ENCODE data around the gene GNB1L.

The GNB1L gene

GRCh38 chr22:19854778-19855503, at the start of gene GNB1L, which contains the start of gene RTL10:
Gene GNB1L (minus strand): TSS chr22:19854874. CDS start chr22:19821355, 33,519 bp downstream.
Gene RTL10 (minus strand): TSS chr22:19854874. CDS start chr22:19852261, 2,613 bp downstream.
- DNase-seq (ENCODE audit: low read depth) = peak; percentile 97

- no peak for DNase-seq (ENCODE audit: low read depth)
These were observed 49.6 kb upstream of the GNB1L start for GRCh38 chr22:19904174-19904856.

GRCh38 chr22:19903513-19903912, 48.8 kb upstream of the GNB1L start:
- no peak for DNase-seq (ENCODE audit: low read depth)

GRCh38 chr22:19903031-19903430, 48.4 kb upstream of the GNB1L start:
- no peak for DNase-seq (ENCODE audit: low read depth)

GRCh38 chr22:19902245-19902715, 47.6 kb upstream of the GNB1L start:
- no peak for DNase-seq (ENCODE audit: low read depth)

- DNase-seq (ENCODE audit: low read depth) = no peak
These were observed 47.0 kb upstream of the GNB1L start for GRCh38 chr22:19901577-19902244.

GRCh38 chr22:19900707-19901436, 46.2 kb upstream of the GNB1L start:
- DNase-seq (ENCODE audit: low read depth) = no peak

- no peak for DNase-seq (ENCODE audit: low read depth)
These were observed 44.3 kb upstream of the GNB1L start for GRCh38 chr22:19898831-19899567.

- DNase-seq (ENCODE audit: low read depth) = no peak
These were observed 43.5 kb upstream of the GNB1L start for GRCh38 chr22:19898145-19898544.

GRCh38 chr22:19897726-19898125, 43.1 kb upstream of the GNB1L start:
- no peak for DNase-seq (ENCODE audit: low read depth)

- DNase-seq (ENCODE audit: low read depth) = no peak
These were observed 42.1 kb upstream of the GNB1L start for GRCh38 chr22:19896665-19897355.

GRCh38 chr22:19895160-19895849, 40.6 kb upstream of the GNB1L start:
- DNase-seq (ENCODE audit: low read depth) = no peak

- no peak for DNase-seq (ENCODE audit: low read depth)
These were observed 38.7 kb upstream of the GNB1L start for GRCh38 chr22:19893363-19893762.

- no peak for DNase-seq (ENCODE audit: low read depth)
These were observed 38.3 kb upstream of the GNB1L start for GRCh38 chr22:19892925-19893324.

- peak; percentile 63 for DNase-seq (ENCODE audit: low read depth)
These were observed 37.7 kb upstream of the GNB1L start for GRCh38 chr22:19892257-19892879.

GRCh38 chr22:19891317-19892256, 36.9 kb upstream of the GNB1L start:
- DNase-seq (ENCODE audit: low read depth) = peak; percentile 72

GRCh38 chr22:19890502-19891316, 36.0 kb upstream of the GNB1L start:
- DNase-seq (ENCODE audit: low read depth) = no peak

- DNase-seq (ENCODE audit: low read depth) = peak; percentile 35
These were observed 35.3 kb upstream of the GNB1L start for GRCh38 chr22:19889951-19890350.
